Measurements from ENCODE around the gene MANSC4. TPM values are rescaled to one million over a fixed set of nuclear protein-coding genes. Genes with fewer than 3 reads are reported as not detected.

The MANSC4 gene
- total and polyA plus RNA-seq, 2 experiments from 2014 or later, result not detected

GRCh38 chr12:27762757-27763156, 17.3 kb downstream of the MANSC4 start:
- Histone ChIP-seq H3K27me3 (ENCODE audit: insufficient read depth) (no peaks in the 10 kb centered on the region), H3K79me2 (replicated peaks; ENCODE audit: insufficient read depth) (no peaks in the 10 kb centered on the region), H3K4me2 (no peak overlapping the region), H3K36me3 (ENCODE audit: insufficient read depth) (no peaks in the 10 kb centered on the region), H3K27ac (ENCODE audit: low read depth) (0 out of 2 replicates have a peak overlapping the region, but pooled peaks have one; percentile 46), H3K4me3 (no peak overlapping the region), H2AFZ (no peak overlapping the region), H4K20me1 (replicated peaks; ENCODE audit: insufficient read depth) (0 out of 2 replicates have a peak, but pooled peaks cover 4% of the 10 kb centered on the region), H3F3A (replicated peaks; ENCODE audit: low read depth) (no peaks in the 10 kb centered on the region), H3K4me1 (ENCODE audit: insufficient read depth) (no peaks in the 10 kb centered on the region), H3K9me2 (ENCODE audit: insufficient read depth) (no peaks in the 10 kb centered on the region)
- Mint-ChIP-seq H3K27me3 (ENCODE audit: insufficient read depth, low read depth, poor library complexity) (peaks cover 1% of the 10 kb centered on the region), H3K4me3 (no peak overlapping the region), H3K9me3 (no peaks in the 10 kb centered on the region), H3K4me1 (no peaks in the 10 kb centered on the region), H3K27ac (no peak overlapping the region), H3K36me3 (ENCODE audit: low read depth) (no peaks in the 10 kb centered on the region)
- ATAC-seq (no peak), DNase-seq (ENCODE audit: low spot score) (no peak)
- no peak for TF ChIP-seq ZNF331 (CRISPR knock-in tag; IDR thresholded peaks at IDR 0.05; ENCODE audit: low read depth)
- no peak for TF ChIP-seq CTCF (conservative IDR thresholded peaks at IDR 0.05; ENCODE audit: low read depth in 2 of 2)
- TF ChIP-seq NANOG (IDR thresholded peaks at IDR 0.05; ENCODE audit: borderline replicate concordance), result no peak
- no peak for TF ChIP-seq STAT1 (IDR thresholded peaks at IDR 0.05; ENCODE audit: unreplicated experiment)
- TF ChIP-seq ETS1 (IDR thresholded peaks at IDR 0.05), result no peak
- no peak for TF ChIP-seq JUNB (IDR thresholded peaks at IDR 0.05; ENCODE audit: unreplicated experiment)
- no peak for TF ChIP-seq POLR2AphosphoS5 (IDR thresholded peaks at IDR 0.05; ENCODE audit: low read depth)
- TF ChIP-seq, protein P1, sequence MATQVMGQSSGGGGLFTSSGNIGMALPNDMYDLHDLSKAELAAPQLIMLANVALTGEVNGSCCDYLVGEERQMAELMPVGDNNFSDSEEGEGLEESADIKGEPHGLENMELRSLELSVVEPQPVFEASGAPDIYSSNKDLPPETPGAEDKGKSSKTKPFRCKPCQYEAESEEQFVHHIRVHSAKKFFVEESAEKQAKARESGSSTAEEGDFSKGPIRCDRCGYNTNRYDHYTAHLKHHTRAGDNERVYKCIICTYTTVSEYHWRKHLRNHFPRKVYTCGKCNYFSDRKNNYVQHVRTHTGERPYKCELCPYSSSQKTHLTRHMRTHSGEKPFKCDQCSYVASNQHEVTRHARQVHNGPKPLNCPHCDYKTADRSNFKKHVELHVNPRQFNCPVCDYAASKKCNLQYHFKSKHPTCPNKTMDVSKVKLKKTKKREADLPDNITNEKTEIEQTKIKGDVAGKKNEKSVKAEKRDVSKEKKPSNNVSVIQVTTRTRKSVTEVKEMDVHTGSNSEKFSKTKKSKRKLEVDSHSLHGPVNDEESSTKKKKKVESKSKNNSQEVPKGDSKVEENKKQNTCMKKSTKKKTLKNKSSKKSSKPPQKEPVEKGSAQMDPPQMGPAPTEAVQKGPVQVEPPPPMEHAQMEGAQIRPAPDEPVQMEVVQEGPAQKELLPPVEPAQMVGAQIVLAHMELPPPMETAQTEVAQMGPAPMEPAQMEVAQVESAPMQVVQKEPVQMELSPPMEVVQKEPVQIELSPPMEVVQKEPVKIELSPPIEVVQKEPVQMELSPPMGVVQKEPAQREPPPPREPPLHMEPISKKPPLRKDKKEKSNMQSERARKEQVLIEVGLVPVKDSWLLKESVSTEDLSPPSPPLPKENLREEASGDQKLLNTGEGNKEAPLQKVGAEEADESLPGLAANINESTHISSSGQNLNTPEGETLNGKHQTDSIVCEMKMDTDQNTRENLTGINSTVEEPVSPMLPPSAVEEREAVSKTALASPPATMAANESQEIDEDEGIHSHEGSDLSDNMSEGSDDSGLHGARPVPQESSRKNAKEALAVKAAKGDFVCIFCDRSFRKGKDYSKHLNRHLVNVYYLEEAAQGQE (IDR thresholded peaks at IDR 0.05; ENCODE audit: unreplicated experiment), result no peak

DNA sequence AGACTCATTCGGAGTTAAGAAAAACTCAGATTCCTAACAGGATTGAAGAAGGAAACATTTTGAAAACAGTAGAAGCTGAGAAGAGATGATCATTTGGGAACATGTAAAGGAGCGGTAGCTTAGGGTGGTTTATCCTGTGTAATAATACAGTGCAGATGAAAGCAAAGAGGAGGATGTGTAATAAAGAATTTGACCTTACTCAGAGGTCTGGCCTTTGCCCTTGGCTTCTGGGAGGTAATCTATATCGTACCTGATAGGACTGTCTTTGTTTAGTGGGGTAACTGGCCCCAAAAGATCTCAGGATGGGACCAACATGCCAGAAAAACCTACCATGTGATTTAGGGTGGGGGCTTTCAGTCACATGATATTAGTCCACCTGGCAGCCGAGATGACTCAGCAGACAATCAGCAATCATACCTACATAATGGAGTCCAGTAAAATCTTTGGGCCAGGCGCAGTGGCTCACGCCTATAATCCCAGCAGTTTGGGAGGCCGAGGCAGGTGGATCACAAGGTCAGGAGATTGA, 23.3 kb downstream of the MANSC4 start:
- no peak overlapping the region for H3K4me3 ChIP-seq
- H3K4me1 ChIP-seq (ENCODE audit: insufficient read depth), result no peaks in the 10 kb centered on the region
- Mint-ChIP-seq H3K27ac (peak overlapping the region; percentile 27), H3K4me3 (no peak overlapping the region), H3K36me3 (ENCODE audit: low read depth) (peaks cover 18% of the 10 kb centered on the region), H3K9me3 (no peaks in the 10 kb centered on the region), H3K27me3 (ENCODE audit: insufficient read depth, low read depth, poor library complexity) (no peaks in the 10 kb centered on the region), H3K4me1 (peaks cover 3% of the 10 kb centered on the region; the same call in 1 of the 3 replicates)
- H3K9me2 ChIP-seq (ENCODE audit: insufficient read depth), result no peaks in the 10 kb centered on the region
- peaks cover 8% of the 10 kb centered on the region; the same call in 1 of the 2 replicates for H3K36me3 ChIP-seq (ENCODE audit: insufficient read depth)
- H3K4me2 ChIP-seq, result no peak overlapping the region
- H2AFZ ChIP-seq, result no peak overlapping the region
- no peaks in the 10 kb centered on the region for H3K27me3 ChIP-seq (ENCODE audit: insufficient read depth)
- DNase-seq (ENCODE audit: low spot score) (no peak), ATAC-seq (no peak)
- H3K27ac ChIP-seq (ENCODE audit: low read depth), result peak overlapping the region; percentile 48; the same call in 1 of the 2 replicates
- H4K20me1 ChIP-seq (replicated peaks; ENCODE audit: insufficient read depth), result no peaks in the 10 kb centered on the region; the same call in 1 of the 2 replicates
- no peaks in the 10 kb centered on the region for H3K79me2 ChIP-seq (replicated peaks; ENCODE audit: insufficient read depth)
- H3F3A ChIP-seq (replicated peaks; ENCODE audit: low read depth), result no peaks in the 10 kb centered on the region
- TF ChIP-seq POLR2AphosphoS5 (IDR thresholded peaks at IDR 0.05; ENCODE audit: low read depth) (no peak), ZNF331 (CRISPR knock-in tag; IDR thresholded peaks at IDR 0.05; ENCODE audit: low read depth) (no peak), CREB1 (CRISPR knock-in tag; IDR thresholded peaks at IDR 0.05; ENCODE audit: low read depth) (no peak), CTCF (conservative IDR thresholded peaks at IDR 0.05; ENCODE audit: low read depth in 2 of 2) (no peak), EZH2 (IDR thresholded peaks at IDR 0.05; ENCODE audit: low read depth, unreplicated experiment) (no peak), STAT1 (IDR thresholded peaks at IDR 0.05; ENCODE audit: unreplicated experiment) (no peak)
- TF ChIP-seq, protein P1 (IDR thresholded peaks at IDR 0.05; ENCODE audit: unreplicated experiment), result no peak
